Hematopoietic multipotent progenitor cell treated with erythropoietin and hydrocortisone succinate and interleukin-3 and kit ligand, for 17 days (in vitro differentiated cells): ENCODE measurements around the gene TMEM201.

Source experiments
- DNase-seq: peaks from one replicate; pipeline ENCODE4 v3.0.0-alpha.2; 2015; ENCODE audit warnings: low spot score

The TMEM201 gene

GRCh38 chr1:9577423-9577822 lies 11.3 kb upstream of the TMEM201 start:
- DNase-seq: no peak

DNA sequence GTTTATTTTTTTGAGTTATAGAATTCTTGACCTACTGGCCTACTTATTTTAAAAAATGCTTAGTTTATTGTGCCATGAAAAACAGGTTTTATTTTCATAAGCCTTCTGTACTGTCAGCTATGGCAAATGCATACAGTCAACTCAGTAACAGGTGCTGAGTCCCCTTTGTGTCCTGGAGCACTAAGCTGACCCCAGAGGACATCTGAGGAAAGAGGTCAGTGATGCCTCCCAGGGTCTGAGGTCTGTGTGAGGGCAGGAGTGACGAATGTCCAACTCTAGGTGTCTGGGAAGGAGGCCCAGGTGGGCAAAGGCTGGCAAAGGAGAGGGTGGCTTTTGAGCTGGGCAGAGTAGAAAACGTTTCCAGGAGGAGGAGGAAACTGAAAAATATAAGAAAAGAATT lies 7.8 kb upstream of the TMEM201 start:
- DNase-seq: no peak

GRCh38 chr1:9586147-9586766 lies 2.5 kb upstream of the TMEM201 start:
- DNase-seq: no peak

GRCh38 chr1:9589144-9589718 lies 520 bp downstream of the TMEM201 start:
- no peak for DNase-seq

- no peak for DNase-seq
These were observed 1.0 kb downstream of the TMEM201 start for GRCh38 chr1:9589719-9590157.

DNA sequence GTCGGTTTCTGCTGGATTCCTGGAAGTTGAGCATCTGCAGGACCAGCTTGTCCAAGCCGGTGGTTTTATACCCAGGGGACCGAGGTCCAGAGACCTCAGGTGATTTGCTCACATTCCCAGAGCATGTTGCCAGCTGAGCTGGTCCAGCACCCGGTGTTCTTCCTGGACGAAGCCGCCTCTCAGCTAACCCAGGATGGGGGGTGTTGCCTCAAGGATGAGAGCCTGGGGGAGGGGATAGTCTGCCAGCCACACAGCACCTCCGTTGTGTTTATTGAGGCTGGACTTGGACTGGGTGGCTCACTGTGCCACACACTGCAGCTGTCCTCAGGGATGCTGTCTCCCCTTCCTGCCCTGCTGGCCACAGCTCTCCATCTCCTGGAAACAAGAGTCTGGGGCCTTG lies 1.5 kb downstream of the TMEM201 start:
- DNase-seq: no peak

DNA sequence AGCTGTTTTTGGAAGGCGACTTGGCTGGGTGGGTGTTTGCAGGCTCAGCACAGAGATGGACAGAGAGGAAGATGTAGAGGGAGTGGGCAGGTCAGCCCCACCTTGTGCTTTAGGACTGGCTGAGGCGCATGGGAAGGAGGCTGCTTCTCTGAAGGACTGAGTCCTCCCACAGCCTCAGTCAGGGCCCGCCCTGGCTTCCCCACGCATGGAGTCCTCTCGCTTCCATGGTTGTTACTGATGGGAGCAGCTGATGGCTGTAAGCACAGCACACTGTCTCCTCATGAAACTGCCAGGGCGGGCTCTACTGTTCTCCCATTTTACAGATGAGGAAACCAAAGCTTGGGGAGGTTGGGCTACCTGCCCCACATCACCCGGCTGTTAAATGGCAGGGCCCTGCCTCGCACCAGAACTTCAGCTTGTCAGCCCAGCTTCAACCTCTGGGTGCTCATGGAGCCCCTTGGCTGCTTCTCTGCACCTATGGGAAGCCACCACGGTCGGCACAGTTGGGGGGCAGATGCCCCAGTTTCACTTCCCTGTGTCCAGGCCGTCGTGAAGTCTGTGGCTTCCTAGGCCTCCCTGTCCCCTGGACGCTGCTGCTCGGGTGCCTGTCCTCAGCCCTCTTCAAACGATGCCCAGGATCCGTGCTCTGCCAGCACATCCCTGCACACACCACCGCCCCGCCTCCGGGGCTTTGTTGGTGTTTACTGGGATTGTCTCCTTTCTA lies 2.4 kb downstream of the TMEM201 start:
- no peak for DNase-seq

- DNase-seq: no peak
These were observed 3.2 kb downstream of the TMEM201 start for GRCh38 chr1:9591669-9592509.

DNA sequence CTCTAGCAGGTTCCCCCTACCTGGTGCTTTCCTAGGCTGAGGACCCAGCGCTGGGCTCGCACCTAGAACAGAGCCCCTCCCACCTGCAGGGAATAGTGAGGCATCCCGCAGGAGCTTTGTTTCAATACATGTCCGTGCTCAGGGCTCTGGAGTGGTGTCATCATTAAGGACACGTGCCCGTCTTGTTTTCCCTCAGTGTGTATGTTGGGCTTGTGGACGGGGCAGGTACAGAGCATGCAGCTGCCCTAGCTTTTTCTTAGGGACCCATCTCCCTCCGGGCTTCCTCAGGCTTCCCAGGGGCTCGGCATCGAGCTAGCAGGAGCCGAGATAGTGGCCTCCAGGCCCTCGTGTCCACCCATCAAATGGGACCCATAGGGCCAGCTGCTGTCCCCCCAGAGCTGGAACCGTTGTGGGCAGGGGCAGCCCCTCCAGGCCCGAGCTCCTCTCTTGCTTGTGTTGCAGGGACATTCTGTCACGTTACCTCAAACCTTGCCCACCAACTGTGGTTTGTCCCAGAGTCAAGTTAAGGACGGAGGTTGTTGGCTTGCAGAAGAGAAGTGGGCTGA lies 3.9 kb downstream of the TMEM201 start:
- no peak for DNase-seq

DNA sequence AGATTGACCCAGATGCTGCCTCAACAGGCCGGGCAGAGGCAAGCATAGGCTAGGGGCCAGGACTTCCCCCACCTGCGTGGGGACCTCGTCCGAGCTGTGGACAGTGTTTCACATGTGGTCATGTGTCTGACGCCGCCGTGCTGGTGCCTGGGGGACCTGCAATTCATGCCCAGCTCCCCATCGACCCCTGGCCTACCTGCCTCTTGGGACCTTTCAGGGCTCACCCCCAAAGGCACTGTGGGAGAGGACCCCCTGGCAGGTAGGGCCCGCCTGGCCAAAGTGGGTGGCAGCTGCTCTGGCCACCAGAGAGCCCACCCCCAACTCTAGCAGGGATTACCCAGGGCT lies 4.4 kb downstream of the TMEM201 start:
- DNase-seq: no peak

GRCh38 chr1:9593492-9594465 lies 5.1 kb downstream of the TMEM201 start:
- DNase-seq: no peak

DNA sequence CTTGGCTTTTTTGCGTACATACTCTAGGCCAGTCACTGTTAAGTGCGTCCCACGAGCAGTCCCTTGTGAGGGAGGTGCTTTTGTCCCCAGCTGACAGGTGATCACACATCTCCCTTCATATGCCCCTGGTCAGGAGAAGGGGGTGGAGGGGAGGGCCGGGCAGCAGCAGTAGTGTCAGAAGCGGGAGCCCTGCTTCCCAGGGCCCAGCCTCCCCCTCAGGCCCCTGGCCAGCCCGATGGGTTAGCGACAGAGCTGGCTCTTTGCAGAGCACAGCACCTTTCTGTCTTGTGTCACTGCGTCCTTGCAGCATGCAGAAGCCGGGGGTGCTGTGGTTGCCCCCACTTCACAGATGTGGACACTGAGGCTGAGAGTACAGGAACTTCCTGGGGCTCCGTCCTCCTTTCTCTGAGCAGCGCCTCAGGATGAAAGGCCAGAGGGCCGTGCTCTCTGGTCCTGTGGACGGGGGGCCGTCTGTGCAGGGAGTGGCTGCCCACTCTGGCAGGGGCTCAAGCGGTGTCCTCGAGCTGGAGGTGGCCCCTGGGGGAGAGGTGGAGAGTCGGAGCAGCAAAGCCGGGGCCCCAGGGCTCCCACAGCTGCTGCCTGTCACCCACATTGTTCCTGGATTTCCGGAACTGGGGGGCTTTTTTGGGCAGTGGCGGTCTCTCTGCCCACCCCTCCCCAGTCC lies 5.9 kb downstream of the TMEM201 start:
- DNase-seq: no peak

- DNase-seq: no peak
These were observed 6.7 kb downstream of the TMEM201 start for GRCh38 chr1:9595156-9595967.

DNA sequence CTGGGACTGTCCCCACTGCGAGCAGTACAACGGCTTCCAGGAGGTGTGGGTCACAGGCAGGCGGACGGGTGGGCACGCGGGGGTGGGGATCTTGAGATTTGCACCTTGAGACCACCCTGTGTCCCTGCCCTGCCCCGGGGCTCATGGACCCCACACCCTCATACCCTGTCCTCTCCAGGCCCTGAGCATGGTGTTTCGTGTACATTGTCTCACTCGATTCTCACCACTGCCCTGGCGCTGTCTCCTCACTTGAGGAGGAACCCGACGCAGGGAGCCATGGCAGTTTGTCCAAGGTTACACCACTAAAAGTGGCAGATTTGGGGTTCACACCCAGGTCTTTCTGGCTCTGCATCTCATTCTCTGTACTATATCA lies 7.2 kb downstream of the TMEM201 start:
- DNase-seq: no peak

GRCh38 chr1:9596415-9597123 lies 7.9 kb downstream of the TMEM201 start:
- DNase-seq: no peak

DNA sequence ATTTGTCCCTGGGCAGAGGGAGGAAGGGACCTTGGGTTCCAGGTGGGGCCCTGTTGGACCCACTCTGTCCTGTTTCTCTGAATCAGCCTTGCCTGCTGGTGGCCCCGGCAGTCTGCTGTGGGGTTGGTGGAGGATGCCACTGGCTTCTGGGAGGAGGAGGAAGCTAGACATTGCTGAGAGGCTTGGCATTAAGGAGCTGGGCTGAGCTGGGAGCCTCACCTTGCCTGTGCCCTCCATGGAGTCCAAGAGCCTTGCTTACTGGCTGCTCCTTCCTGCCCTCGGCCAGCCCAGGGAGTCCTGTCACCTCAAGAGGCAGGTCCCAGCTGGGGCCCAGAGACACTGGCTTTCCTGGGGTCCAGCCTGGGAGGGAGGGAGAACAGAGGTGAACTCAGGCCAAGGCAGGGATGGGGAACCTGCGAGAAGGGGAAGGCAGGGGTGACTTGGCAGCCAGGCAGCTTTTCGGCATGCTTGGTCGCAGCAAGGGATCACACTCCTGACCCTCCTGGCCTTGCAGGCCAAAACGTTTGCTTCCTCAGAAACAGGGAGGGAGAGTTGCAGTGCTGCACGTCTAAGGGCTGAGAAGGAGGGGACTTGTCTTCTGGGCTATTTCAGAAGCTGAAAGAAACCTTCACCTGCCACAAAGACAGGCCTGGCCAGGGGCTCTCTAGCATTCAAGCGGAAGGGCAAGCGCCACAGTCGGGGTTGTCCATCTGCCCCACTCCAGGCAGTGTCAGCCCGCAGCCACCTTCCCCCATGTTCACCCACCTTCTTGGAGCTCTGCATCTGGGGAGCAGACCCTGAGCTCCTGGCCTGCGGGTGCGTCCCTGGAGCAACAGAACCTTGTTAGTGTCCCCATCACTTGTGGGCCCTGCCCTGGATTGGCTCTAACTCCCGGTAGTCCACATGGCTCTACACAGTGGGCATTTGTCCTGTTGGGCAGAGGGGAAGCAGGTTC lies 8.9 kb downstream of the TMEM201 start:
- no peak for DNase-seq

- no peak for DNase-seq
These were observed 9.6 kb downstream of the TMEM201 start for GRCh38 chr1:9598316-9598700.

DNA sequence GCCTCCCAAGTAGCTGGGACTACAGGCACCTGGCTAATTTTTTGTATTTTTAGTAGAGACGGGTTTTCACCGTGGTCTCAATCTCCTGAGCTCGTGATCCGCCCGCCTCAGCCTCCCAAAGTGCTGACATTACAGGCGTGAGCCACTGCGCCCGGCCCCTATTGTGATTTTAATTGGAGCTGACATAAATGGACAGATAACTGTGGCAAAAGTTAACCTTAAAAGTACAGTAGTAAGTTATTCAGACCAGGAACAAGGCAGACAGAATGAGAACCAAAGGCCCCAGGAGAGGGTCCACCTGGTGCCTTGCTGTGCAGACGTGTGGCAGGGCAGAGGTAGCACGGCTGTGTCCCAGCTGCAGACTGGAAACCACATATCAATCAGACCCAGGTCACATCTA lies 11.0 kb downstream of the TMEM201 start:
- DNase-seq: no peak
